ENCODE results near the gene ZMYND8.

The ZMYND8 gene

GRCh38 chr20:47196091-47197081, 160.1 kb downstream of the ZMYND8 start:
- in situ Hi-C loops (cut with HindIII; ENCODE audit: low sequenced_read_pairs) = no loop called here
- DNase-seq (ENCODE audit: low read depth, low spot score) = peak; percentile 63
- TF ChIP-seq, protein P1, sequence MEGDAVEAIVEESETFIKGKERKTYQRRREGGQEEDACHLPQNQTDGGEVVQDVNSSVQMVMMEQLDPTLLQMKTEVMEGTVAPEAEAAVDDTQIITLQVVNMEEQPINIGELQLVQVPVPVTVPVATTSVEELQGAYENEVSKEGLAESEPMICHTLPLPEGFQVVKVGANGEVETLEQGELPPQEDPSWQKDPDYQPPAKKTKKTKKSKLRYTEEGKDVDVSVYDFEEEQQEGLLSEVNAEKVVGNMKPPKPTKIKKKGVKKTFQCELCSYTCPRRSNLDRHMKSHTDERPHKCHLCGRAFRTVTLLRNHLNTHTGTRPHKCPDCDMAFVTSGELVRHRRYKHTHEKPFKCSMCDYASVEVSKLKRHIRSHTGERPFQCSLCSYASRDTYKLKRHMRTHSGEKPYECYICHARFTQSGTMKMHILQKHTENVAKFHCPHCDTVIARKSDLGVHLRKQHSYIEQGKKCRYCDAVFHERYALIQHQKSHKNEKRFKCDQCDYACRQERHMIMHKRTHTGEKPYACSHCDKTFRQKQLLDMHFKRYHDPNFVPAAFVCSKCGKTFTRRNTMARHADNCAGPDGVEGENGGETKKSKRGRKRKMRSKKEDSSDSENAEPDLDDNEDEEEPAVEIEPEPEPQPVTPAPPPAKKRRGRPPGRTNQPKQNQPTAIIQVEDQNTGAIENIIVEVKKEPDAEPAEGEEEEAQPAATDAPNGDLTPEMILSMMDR (IDR thresholded peaks at IDR 0.05; ENCODE audit: low read depth, low read length) = peak; percentile 97
- no peak overlapping the region for H3K4me3 ChIP-seq (ENCODE audit: low read depth, low read length)

DNA sequence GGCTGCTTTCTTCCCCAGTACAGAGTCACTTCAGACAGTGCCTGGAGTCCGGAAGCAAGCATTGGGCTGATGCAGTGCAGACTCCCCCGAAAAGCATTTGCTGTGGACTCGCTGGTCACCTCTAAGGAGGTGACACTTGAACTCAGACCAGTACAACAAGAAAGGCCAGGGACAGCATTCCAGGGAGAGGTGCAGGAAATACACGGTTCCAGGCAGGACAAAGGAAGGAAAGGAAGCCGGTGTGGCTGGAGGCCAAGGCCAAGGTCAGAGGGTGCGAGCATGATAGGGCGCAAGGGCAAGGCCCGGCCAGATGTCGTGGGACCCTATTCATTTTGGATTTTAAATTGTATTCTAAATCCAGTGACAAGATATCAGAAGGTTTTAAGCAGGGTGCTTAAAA, 160.9 kb downstream of the ZMYND8 start:
- DNase-seq (ENCODE audit: low read depth, low spot score) = no peak
- in situ Hi-C loops (cut with HindIII; ENCODE audit: low sequenced_read_pairs) = no loop called here
- TF ChIP-seq, protein P1 (IDR thresholded peaks at IDR 0.05; ENCODE audit: low read depth, low read length) = no peak
- no peak overlapping the region for H3K4me3 ChIP-seq (ENCODE audit: low read depth, low read length)

DNA sequence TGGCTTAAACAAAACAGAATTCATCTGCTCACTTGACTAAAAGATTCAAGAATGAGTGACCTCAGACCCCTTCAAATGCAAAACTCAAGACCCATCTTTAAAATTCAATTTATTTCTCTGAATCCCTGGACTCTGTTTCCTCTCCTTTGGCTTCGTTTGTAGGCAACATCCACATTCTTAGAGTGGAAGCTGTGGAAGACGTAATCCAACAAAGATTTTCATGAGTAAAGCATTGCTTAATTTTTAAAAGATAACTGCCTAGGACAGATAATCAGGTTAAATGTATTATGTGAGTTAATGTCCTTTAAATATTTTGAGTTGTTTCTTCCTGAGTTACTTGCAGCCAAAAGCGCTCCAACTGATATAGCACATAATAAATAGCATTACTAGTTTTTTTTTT, 164.5 kb downstream of the ZMYND8 start:
- H3K4me3 ChIP-seq (ENCODE audit: low read depth, low read length) = no peak overlapping the region

GRCh38 chr20:47191074-47191673, 165.3 kb downstream of the ZMYND8 start:
- no peak for DNase-seq (ENCODE audit: low read depth, low spot score)
- in situ Hi-C loops (cut with HindIII; ENCODE audit: low sequenced_read_pairs) = no loop called here
- no peak overlapping the region for H3K4me3 ChIP-seq (ENCODE audit: low read depth, low read length)
- TF ChIP-seq, protein P1 (IDR thresholded peaks at IDR 0.05; ENCODE audit: low read depth, low read length) = no peak

More for the DNA sequence above, 164.5 kb downstream of the ZMYND8 start:
- DNase-seq (ENCODE audit: low read depth, low spot score) = no peak
- in situ Hi-C loops (cut with HindIII; ENCODE audit: low sequenced_read_pairs) = no loop called here
- TF ChIP-seq, protein P1 (IDR thresholded peaks at IDR 0.05; ENCODE audit: low read depth, low read length) = no peak

- TF ChIP-seq, protein P1 (IDR thresholded peaks at IDR 0.05; ENCODE audit: low read depth, low read length) = no peak
- in situ Hi-C loops (cut with HindIII; ENCODE audit: low sequenced_read_pairs) = no loop called here
- no peak for DNase-seq (ENCODE audit: low read depth, low spot score)
- H3K4me3 ChIP-seq (ENCODE audit: low read depth, low read length) = no peak overlapping the region
Measured at GRCh38 chr20:47189060-47189459, 167.4 kb downstream of the ZMYND8 start.

GRCh38 chr20:47188540-47188939, 168.0 kb downstream of the ZMYND8 start:
- TF ChIP-seq, protein P1 (IDR thresholded peaks at IDR 0.05; ENCODE audit: low read depth, low read length) = no peak
- DNase-seq (ENCODE audit: low read depth, low spot score) = no peak
- in situ Hi-C loops (cut with HindIII; ENCODE audit: low sequenced_read_pairs) = no loop called here
- H3K4me3 ChIP-seq (ENCODE audit: low read depth, low read length) = no peak overlapping the region

Data from astrocyte of the spinal cord (primary cell).